Stimulated activated CD8-positive, alpha-beta memory T cell treated with anti-CD3 and anti-CD28 coated beads, Interleukin-4, amount 100 ng/mL, for 1 hour (primary cell): ENCODE results near the gene ATP4B.

Experiments
- DNase-seq, 2 donors: peaks; one replicate each; pipeline ENCODE4 v3.0.0-alpha.2; 2020; ENCODE audit warnings: low read depth in 2 of 2, low spot score in 1 of 2

Gene ATP4B

DNA sequence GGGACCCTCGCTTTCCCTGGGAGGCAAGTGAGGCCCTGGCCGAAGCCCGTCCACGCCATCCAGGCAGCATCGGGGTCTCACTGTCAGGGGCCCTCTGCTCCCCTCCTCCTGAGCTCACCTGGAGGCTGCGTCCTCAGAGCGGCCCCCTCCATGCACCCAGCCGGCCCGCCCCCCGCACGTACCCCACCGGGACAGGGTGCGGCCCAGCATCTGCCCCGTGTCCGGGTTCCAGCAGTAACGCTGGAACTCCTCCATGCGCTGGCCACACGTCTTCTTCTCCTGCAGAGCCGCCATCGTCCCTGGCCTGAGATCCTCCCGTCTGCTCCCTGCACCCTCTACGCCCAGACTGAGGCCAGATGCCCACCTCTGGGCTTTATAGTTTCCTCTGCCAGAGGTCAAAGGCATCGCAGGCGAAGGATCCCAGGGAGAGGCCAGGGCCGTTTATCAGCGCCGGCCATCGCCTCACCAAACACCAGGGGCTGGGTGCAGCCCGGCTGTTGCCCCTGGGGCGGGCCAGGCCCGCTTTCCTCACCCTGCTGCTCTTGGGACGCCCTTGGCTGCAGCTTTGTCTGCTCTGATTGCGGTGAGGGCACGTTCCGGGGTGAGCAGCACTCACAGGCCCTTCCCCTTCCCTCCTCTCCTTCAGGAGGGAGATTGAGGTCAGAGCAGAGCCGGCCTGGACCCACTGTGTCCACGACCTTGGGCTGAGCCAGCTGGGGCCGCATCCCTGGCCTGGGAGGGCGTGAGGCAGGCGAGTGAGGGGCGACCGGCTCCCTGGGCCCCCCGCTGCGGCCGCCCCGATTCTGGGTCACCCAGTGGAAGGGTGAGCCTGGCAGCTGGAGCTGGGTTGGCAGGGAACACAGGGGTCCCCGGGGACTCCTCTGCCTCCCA, at the start of gene ATP4B:
Gene ATP4B (minus strand): TSS at position 348 of the 891 bp plus-strand sequence. CDS start 54 bp downstream, at position 294.
- no peak for DNase-seq

DNA sequence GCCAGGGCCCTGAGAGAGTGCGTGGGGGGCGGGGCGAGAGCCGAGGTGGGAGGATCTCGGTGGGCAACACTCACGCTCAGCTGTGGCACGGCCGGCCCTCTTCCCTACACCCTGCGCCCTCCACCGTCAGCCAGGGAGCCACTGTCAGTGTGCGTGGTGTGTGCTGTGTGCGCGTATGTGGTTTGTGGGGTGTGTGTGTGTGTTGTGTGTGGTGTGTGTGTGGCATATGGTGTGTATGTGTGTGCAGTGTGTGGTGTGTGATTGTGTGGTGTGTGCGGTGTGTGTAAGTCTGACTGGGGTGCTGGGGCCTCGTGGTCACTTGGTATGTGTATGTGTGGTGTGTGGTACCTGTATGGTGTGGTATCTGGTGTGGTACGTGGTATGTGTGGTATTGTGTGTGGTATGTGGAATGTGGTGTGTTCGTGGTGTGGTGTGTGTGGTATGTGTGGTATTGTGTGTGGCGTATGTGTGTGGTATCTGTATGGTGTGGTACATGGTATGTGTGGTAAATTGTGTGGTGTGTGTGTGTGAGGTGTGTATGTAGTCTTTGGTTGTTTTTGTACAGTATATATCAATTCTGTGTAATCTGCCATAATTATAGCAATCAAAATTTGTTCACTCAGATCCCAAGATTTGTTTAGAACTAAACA, 14.1 kb upstream of the ATP4B start:
- DNase-seq = no peak

DNA sequence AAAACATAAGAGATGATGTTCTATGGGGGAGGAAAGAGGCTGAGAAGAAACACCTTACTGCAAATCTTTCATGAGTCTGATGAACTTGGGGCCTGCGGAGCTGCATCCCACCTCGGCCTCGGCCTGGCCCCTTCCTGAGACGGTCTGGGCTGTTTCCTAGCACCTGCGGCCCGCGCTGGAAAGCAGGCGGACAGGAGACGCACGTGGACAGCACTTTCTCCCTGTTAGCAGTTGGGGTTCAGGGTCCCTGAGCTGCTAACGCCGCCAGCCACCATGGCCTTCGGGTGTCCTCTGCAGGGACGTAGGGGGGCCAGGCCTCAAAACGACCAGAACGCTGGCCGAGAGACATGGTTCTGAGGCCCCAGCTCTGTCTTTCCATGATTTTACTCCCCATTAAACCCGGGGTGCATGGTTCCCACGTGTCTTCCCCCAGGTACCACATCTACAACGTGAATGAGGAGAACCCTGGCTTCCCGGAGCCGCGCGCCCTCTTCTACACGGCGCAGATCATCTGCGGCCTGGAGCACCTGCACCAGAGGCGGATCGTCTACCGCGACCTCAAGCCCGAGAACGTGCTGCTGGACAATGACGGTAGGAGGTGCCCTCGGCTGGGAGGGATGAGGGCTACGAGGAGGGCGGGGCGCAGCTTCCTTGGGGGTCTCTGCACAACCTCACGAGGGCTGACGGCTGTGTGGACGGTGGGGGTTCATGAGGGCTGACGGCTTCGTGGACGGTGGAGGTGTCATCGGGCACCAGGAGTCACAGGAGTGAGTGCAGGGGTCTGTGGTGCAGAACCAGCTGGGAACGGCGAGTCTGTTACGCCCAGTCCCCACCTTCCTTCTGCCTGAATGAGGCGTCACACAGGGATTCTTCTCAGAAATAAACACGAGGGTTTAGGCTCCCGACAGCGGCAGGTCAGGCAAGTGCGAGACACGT, 13.3 kb upstream of the ATP4B start:
- DNase-seq = no peak

DNA sequence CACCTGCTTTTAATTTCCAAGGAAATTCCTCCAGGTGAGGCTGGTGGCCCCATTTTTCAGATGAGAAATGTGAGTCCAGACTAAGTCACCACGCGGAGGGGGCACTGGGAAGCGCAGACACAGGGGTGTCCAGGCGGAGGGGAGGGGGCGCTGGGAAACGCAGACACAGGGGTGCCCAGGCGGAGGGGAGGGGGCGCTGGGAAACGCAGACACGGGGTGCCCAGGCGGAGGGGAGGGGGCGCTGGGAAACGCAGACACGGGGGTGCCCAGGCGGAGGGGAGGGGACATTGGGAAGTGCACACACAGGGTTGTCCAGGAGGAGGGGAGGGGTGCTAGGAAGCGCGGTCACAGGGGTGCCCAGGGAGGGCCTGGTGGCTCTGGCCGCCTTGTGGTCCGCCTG, 12.5 kb upstream of the ATP4B start:
- no peak for DNase-seq

DNA sequence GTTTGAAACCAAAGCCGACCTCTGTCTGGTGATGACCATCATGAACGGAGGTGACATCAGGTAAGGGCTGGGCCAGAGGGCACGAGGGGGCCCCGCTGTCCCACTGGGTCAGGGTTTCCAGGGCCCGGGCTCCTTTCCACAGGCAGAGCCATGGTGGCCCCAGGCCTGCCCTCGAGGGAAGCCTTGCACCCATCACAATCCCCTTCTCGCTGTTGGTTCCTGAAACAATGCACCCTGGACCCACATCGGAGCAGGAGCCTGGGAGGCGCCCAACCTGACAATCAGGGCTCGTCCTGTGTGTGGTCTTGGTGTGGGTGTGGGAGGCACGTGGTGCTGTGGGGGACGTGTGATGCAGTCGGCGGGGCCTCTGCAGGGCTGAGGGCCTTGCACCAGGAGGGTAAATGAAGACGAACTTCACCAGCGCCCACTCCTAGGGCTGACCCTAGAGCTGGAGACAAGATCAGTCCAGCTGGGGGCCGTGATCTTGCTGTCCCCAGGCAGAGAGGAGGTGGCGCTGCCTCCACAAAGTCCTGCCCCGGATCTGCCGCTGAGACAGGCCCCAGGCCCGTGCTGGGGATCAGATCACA, 11.8 kb upstream of the ATP4B start:
- DNase-seq = no peak

DNA sequence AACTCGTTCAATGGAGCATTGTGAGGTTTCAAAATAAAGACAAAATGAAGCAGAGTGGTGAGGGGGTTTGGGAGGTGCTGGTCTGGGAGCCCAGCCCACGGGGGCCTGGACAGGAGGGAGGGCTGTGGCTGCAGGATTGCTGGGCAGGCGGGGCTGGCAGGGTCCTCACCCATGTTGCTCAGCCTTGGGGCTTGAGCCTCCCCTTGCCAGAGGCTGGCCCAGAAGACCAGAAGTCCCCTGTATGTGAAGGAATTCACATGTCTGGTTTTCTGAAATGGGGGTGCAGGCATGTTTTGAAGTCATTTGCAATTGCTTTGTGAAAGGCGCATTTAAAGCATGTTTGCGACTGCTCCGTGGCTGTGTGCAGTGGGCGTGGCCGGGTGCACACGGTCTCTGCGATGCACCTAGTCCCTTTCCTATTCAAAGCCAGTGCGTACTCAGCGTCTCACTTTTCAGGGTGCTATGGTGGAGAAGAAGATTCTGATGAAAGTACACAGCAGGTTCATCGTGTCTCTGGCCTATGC, 11.3 kb upstream of the ATP4B start:
- no peak for DNase-seq

DNA sequence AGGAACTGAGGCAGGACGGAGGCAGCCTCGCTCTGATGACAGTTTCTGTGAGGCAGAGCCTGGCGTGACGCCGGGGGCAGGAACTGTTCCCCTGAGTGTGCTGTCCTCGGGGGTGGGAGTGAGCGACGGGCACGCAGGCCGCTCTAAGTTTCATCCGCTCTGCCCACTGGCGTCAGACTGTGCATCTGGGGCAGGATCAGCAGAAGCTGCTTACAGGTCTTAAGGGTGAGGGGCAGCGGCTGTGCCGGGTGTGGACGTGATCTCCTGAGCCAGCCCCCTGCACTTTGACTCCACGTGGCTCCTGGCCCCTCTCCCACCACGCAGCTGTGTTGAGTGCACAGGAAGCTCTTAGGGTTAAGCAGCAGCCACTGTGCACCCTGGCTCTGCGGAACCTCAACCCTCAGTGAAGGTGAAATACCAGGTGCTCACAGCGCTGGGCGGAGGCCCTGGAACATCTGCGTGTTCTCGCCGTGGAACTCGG, 10.5 kb upstream of the ATP4B start:
- DNase-seq = no peak

DNA sequence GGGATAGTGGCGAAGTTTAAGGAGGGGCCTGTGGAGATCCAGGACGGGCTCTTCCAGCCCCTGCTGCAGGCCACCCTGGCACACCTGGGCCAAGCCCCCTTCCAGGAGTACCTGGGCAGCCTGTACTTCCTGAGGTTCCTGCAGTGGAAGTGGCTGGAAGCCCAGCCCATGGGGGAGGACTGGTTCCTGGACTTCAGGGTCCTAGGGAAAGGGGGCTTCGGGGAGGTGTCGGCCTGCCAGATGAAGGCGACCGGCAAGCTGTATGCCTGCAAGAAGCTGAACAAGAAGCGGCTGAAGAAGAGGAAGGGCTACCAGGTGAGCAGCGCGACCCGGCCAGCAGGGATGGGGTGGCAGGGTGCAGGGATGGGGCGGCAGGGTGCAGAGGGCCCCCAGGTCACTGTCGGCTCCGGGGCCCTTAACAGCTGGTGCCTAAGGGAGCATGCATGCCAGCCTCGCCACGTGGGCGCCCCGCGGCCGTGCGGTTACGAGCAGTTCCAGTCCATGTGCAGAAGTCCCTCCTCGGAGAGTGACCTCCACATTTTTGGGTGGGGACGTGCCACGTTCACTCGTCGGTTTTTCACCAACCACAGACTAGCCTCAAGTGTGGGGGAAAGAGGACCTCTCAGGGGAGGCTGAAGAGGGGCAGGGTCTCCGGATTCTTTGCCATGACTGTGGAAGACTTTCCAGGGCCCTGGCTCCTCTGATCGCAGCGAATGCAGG, 9.9 kb upstream of the ATP4B start:
- no peak for DNase-seq

DNA sequence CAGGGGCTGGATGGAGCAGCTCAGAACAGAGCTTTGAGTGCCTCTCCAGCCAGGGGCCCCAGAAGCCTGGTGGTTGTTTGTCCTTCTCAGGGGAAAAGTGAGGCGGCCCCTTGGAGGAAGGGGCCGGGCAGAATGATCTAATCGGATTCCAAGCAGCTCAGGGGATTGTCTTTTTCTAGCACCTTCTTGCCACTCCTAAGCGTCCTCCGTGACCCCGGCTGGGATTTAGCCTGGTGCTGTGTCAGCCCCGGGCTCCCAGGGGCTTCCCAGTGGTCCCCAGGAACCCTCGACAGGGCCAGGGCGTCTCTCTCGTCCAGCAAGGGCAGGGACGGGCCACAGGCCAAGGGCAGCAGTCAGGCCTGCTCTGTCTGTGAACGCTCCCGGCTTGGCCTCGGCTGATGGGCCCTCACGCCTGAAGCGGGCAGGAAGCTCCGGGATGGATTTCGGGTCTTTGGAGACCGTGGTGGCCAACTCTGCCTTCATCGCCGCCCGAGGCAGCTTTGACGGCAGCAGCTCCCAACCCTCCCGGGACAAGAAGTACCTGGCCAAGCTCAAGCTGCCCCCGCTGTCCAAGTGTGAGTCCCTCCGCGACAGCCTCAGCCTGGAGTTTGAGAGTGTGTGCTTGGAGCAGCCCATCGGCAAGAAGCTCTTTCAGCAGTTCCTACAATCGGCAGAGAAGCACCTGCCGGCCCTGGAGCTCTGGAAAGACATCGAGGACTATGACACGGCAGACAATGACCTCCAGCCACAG, 9.1 kb upstream of the ATP4B start, which contains the start of gene GRK1:
Gene GRK1 (plus strand): TSS at position 269 of the 751 bp plus-strand sequence. CDS start 168 bp downstream, at position 437.
- no peak for DNase-seq

DNA sequence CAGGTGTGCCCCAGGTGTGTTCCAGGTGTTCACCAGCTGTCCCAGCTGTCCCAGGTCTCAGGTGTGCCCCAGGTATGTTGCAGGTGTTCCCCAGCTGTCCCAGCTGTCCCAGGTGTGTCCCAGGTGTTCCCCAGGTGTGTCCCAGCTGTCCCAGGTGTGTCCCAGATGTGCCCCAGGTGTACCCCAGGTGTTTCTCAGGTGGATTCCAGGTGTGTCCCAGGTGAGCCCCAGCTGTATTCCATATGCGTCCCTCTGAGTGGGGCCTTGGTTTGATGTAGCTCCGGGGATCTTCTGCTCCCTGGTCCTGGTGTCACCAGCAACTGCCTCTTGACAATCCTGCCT, 8.3 kb upstream of the ATP4B start:
- no peak for DNase-seq

DNA sequence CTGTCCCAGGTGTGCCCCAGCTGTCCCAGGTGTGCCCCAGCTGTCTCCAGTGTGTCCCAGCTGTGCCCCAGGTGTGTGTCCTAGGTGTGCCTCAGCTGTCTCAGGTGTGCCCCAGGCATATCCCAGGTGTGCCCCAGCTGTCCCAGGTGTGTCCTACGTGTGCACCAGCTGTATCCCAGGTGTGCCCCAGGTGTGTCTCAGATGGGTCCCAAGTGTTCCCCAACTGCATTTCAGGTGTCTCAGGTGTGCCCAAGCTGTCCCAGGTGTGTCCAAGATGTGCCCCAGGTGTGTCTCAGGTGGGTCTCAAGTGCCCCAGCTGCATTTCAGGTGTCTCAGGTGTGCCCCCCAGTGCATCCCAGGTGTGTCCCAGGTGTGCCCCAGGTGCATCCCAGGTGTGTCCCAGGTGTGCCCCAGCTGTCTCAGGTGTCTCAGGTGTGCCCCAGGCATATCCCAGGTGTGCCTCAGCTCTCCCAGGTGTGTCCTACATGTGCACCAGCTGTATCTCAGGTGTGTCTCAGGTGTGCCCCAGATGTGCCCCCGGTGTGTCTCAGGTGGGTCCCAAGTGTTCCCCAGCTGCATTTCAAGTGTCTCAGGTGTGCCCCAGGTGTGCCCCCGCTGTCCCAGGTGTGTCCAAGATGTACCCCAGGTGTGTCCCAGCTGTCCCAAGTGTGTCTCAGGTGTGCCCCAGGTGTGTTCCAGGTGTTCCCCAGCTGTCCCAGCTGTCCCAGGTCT, 7.8 kb upstream of the ATP4B start:
- DNase-seq = no peak

DNA sequence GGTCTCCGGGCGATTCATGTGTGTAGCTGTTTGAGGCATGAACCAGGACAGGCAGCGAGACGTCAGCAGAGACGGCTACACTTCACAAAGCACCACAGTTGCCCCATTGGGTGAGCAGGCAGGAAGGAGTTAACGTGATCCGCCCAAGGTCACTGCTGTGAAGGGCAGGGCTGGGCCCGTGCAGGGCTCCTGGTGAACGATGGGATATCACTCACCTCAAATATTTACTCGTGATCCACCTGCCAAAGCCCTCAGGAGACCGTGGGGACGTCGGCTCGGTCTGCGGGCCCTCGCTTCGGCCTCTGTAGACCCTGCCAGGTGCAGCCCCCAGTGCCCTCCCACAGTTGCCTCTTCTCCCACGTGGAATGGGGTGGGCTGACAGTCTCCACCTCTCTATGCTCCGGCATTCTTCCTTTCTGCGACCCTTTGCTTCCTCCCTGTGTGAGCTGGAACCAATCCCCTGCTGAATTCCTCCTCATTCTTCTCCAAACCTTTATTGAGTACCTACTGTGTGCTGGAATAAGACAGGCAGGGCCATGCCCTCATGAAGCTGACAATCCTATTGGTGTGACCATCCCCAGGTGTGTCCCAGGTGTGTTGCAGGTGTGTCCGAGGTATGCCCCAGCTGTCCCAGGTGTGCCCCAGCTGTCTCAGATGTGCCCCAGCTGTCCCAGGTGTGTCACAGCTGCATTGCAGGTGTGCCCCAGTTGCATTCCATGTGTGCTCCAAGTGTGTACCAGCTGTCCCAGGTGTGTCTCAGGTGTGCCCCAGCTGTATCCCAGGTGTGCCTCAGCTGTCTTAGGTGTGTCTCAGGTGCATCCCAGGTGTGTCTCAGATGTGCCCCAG, 7.0 kb upstream of the ATP4B start:
- no peak for DNase-seq

DNA sequence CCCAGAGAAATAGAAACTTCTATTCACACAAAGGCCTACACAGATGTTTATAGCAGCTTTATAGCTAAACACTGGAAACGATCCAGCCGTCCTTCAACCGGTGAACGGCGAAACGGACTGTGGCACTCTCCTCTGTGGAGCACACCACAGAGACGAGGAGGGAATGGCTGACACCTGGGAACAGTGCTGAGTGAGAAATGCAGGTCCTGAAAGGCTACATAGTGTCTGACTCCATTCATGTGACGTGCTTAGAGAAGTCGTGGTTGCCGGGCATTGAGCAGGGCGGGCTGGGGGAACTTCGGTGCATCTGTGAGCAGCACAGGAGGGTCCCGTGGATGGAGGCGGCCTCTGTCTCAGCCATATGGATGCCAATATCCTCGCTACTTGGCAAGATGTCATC, 5.9 kb upstream of the ATP4B start:
- DNase-seq = no peak

DNA sequence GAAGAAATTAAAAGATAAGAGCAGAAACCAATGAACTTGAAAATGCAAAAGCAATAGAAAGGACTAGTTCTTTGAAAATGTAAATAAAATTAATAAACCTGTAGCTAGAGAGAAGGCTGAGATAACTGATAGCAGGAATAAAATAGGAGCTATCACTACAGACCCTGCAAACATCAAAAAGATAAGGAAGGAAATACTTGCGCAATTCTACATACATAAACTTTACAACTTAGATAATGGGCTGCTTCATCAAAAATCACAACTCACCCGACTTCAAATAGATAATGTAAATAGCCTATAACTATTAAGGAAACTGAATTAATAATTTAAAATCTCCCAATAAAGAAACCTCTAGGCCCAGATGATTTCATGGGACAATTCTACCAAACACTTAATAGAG, 3.5 kb upstream of the ATP4B start:
- no peak for DNase-seq

DNA sequence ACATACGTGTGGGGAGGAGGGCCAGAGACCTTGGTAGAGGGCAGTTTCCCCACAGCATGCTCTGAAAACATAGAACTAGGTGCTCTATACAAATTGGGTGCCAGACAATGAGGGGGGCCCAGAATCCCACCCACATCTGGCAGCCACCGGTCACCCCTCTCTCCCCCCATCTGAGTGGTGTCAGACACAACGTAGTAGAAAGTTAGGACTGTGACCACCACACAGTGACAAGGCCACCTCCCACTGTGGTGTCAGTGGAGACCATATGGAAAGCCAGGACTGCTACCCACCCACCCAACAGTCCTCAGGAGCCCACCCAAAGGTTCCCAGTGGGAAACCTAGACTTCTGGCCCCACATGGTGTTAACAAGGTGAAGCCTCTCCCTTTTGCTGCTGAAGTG, 2.1 kb upstream of the ATP4B start:
- no peak for DNase-seq

DNA sequence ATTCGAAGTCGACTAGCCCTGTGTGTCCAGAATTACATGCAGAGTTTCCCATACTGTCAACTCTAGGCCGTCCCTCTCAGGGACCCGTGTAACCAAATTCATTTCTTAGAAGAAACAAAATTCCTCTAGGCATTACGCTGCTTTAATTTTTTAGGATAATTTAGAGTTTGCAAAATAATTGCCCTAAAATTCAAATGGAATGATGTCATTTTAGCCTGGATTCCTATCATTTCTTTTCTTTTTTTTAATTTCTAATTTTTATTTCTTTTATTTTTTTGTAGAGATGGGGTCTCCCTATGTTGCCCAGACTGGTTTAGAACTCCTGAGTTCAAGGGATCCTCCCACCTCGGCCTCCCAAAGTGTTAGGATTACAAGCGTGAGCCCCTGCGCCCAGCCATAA, 1.3 kb upstream of the ATP4B start:
- no peak for DNase-seq

DNA sequence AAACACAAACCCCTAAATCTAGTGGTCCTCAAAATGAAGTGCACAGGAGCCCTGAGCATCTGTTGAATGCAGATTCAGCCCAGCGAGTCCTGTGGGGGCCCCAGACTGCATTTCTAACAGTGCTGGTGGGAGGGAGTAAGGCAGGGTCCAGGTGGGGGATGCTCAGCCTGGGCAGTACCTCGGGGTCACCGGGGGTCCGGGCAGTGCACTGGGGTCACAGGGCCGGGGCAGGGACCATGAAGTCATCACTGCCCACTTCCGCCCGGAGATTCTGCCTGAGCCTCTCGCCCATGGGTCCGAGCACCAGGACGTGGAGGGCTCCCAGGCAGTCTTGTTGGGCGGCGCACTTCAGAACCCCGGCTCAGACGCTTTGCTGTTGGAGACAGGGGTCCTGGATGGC, 838 bp upstream of the ATP4B start:
- no peak for DNase-seq
